Measurements from ENCODE around the gene CCT6A.
"Not testable (repeated sequence)": the region's sequence is repeated elsewhere in the genome, so short reads cannot be mapped to it uniquely, and the experiment has no call there.

CCT6A gene, protein sequence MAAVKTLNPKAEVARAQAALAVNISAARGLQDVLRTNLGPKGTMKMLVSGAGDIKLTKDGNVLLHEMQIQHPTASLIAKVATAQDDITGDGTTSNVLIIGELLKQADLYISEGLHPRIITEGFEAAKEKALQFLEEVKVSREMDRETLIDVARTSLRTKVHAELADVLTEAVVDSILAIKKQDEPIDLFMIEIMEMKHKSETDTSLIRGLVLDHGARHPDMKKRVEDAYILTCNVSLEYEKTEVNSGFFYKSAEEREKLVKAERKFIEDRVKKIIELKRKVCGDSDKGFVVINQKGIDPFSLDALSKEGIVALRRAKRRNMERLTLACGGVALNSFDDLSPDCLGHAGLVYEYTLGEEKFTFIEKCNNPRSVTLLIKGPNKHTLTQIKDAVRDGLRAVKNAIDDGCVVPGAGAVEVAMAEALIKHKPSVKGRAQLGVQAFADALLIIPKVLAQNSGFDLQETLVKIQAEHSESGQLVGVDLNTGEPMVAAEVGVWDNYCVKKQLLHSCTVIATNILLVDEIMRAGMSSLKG

DNA sequence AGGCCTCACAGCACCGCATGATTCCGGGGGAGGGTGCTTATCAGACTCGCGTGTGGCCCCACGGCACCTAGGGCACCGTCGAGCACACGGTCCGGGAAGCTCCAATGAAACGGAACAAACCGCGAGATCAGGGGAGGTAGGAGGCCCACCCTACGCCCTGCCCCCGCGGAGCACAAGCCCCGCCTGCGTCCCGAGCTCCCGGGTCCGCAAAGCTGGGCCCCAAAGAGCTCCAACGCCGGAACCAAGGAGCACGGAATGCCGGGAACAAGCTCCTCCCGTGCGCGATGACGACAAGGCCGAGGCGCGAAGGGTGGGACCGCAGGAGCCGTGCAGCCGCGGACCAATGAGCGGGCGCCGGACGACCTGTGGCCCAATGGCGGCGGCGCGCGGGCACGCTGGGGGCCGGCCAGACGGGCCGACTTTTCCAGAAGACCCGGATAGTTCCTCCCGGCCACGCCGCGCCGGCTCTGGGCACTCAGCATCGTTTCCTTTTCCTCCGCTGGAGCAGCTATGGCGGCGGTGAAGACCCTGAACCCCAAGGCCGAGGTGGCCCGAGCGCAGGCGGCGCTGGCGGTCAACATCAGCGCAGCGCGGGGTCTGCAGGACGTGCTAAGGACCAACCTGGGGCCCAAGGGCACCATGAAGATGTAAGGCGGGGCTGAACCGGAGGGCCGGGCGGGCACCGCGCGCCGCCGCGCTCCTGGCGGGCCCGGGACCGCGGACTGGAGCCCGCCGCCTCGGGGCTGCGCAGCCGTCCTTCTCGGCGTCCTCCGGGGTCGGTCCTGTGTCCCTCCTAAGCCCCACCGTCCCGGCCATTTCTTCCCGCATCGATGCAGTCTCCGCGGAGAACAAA, at the start of gene CCT6A, which contains the start of gene PSPH:
Gene CCT6A, plus strand, starts transcription at position 427 of the 853 bp plus-strand sequence. Its CDS starts 84 bp downstream, at position 511.
Gene PSPH, minus strand, starts transcription at position 106 of the 853 bp plus-strand sequence. CDS start 30,232 bp downstream, outside the sequence.
- H3K4me3 Mint-ChIP-seq: peak within 1 kb of the TSS; percentile 97
- H3K4me1 Mint-ChIP-seq (ENCODE audit: low read depth): peaks cover 6% of the 10 kb centered on the region
- no peaks in the 10 kb centered on the region for H3K27me3 Mint-ChIP-seq
- H3K36me3 Mint-ChIP-seq (ENCODE audit: low read depth): peaks cover 53% of the 10 kb centered on the region
- intact Hi-C loops (cut with micrococcal nuclease): loop anchor here (1.0 to 2.0 kb wide), 2 partner anchors 13 to 101 kb away; partner anchors contain the start of genes MRPS17 and SUMF2
- no peaks in the 10 kb centered on the region for H3K9me3 Mint-ChIP-seq
- peak within 1 kb of the TSS; percentile 94 for H3K27ac Mint-ChIP-seq

DNA sequence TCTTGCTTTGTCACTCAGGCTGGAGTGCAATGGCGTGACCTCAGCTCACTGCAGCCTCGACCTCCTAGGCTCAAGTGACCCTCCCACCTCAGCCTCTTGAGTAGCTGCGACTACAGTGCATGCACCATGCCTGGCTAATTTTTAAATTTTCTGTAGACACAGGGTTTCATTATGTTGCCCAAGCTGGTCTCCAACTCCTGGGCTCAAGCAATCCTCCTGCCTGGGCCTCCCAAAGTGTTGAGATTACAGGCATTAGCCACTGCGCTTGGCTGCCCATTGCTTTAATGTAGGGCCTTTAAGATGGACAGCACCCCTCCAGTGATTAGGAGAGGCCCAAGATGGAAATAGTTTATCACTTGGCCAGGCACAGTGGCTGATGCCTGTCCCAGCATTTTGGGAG, 47.8 kb upstream of the CCT6A start:
- Mint-ChIP-seq H3K27ac (peak overlapping the region; percentile 35), H3K4me1 (ENCODE audit: low read depth) (peaks cover 27% of the 10 kb centered on the region), H3K27me3 (no peaks in the 10 kb centered on the region), H3K4me3 (no peak overlapping the region), H3K9me3 (no peaks in the 10 kb centered on the region), H3K36me3 (ENCODE audit: low read depth) (peaks cover 36% of the 10 kb centered on the region)
- intact Hi-C loops (cut with micrococcal nuclease): loop anchor here (1.0 kb wide), 1 partner anchor 71 kb away; no protein-coding TSS in a partner anchor

DNA sequence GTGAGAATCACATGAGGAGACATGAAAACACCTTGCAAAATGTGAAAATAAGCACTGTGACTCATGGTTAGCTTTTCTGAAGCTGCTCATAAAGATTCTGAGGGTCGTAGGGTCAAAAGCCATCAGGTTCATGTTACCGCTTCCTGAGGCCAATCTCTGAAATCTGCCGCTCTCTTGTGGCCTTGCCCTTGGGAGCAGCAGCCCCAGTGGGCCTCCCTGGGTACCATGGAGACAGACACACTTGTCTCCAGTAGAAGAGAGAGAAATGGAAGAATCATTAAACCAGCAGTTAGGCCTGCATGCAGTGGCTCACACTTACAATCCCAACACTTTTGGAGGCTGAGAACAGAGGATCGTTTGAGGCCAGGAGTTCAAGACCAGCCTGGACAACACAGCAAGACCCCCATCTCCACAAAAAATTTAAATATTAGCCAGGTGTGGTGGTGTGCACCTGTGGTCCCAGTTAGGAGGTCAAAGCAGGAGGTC, 44.4 kb upstream of the CCT6A start:
- Mint-ChIP-seq H3K4me3 (no peak overlapping the region), H3K9me3 (no peaks in the 10 kb centered on the region), H3K36me3 (ENCODE audit: low read depth) (peaks cover 22% of the 10 kb centered on the region), H3K27ac (no peak overlapping the region), H3K4me1 (ENCODE audit: low read depth) (peaks cover 7% of the 10 kb centered on the region), H3K27me3 (no peaks in the 10 kb centered on the region)
- intact Hi-C loops (cut with micrococcal nuclease): no loop called here

DNA sequence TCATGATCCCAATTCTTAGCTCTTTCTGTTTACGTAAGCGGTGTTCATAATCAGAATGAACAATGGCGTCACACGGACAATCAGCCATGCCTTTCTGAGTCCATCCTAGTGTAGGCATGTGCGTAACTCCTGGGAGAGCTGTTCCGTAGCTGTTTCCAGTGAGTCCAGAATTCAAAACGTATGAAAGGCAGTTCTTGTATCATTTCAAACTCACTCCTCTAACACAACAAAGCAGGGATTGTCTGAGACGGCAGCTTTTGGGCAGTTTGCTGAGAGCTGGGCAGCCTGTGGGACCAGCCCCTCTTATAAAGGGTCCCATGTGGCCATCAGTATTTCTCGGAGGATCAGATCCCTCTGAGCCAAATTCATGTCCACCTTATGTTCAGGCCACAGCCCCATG, 43.7 kb upstream of the CCT6A start:
- intact Hi-C loops (cut with micrococcal nuclease): no loop called here
- Mint-ChIP-seq H3K9me3 (no peaks in the 10 kb centered on the region), H3K4me3 (no peak overlapping the region), H3K27ac (no peak overlapping the region), H3K27me3 (no peaks in the 10 kb centered on the region), H3K36me3 (ENCODE audit: low read depth) (peaks cover 21% of the 10 kb centered on the region), H3K4me1 (ENCODE audit: low read depth) (peaks cover 7% of the 10 kb centered on the region)

DNA sequence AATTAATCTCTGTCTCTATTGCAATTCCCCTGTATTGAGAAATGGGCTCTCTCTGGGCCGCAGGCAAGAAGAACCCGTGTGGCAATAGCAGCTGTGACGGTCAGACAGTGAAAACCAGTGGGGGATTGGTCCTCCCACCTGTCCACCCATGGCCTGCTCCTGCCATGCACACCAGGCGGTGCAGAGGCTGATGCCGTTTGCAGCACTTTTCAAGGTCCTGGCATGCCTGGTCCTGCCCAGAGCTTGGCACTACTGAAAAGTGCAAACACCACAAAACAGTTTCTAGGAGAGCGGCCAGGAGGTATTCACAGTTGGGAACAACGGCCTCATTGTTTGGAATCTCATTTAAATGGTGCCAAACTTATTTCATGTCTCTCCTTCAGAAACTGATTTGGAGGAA, 41.9 kb upstream of the CCT6A start:
- peaks cover 2% of the 10 kb centered on the region for H3K4me1 Mint-ChIP-seq (ENCODE audit: low read depth)
- H3K36me3 Mint-ChIP-seq (ENCODE audit: low read depth): peaks cover 38% of the 10 kb centered on the region
- H3K27me3 Mint-ChIP-seq: no peaks in the 10 kb centered on the region
- intact Hi-C loops (cut with micrococcal nuclease): no loop called here
- H3K27ac Mint-ChIP-seq: no peak overlapping the region
- no peaks in the 10 kb centered on the region for H3K9me3 Mint-ChIP-seq
- H3K4me3 Mint-ChIP-seq: no peak overlapping the region

DNA sequence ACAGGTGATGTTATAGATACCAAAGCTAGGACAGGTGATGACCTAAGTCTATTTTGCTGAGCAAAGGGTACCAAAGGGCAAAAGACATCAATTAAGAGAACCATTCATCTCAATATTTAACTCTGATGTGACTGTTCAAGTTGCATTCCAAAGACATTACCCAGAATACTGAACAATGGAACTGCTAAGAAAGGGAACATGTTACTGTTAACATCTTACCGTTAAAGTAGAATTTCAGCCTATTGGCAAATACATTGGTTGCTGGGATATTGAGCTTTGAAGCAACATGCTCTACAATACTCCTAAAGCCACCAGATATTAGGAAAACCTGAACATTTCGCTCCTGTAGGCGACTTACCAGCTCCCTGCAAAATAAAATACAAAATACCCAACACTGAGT, 34.5 kb upstream of the CCT6A start:
- H3K9me3 Mint-ChIP-seq; H3K27ac Mint-ChIP-seq; H3K4me1 Mint-ChIP-seq (ENCODE audit: low read depth); intact Hi-C loops (cut with micrococcal nuclease); H3K4me3 Mint-ChIP-seq; H3K27me3 Mint-ChIP-seq: not testable (repeated sequence)
- peaks cover 52% of the 10 kb centered on the region for H3K36me3 Mint-ChIP-seq (ENCODE audit: low read depth)

DNA sequence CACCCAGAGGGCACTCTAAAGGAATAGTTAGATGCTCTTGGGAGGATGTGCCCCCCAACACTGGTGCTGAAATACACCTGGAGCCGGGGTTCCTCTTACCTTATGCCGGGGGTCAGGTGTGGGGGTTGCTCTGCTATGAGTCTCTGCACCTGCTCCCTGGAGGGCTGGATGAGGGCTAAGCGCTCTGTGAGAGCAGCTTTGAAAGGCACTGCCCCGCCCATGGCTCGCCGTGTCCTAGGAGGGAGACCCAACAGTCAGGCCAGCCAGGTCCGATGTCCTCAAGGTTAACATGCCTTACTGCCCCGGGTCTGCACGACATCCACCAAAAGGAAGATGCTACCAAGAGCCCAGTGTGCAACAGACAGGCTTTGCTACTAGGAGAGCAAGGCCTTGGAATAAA, 32.1 kb upstream of the CCT6A start:
- H3K27ac Mint-ChIP-seq: no peak overlapping the region
- no peak overlapping the region for H3K4me3 Mint-ChIP-seq
- no peaks in the 10 kb centered on the region for H3K4me1 Mint-ChIP-seq (ENCODE audit: low read depth)
- intact Hi-C loops (cut with micrococcal nuclease): no loop called here
- peaks cover 42% of the 10 kb centered on the region for H3K36me3 Mint-ChIP-seq (ENCODE audit: low read depth)
- no peaks in the 10 kb centered on the region for H3K9me3 Mint-ChIP-seq
- H3K27me3 Mint-ChIP-seq: no peaks in the 10 kb centered on the region

DNA sequence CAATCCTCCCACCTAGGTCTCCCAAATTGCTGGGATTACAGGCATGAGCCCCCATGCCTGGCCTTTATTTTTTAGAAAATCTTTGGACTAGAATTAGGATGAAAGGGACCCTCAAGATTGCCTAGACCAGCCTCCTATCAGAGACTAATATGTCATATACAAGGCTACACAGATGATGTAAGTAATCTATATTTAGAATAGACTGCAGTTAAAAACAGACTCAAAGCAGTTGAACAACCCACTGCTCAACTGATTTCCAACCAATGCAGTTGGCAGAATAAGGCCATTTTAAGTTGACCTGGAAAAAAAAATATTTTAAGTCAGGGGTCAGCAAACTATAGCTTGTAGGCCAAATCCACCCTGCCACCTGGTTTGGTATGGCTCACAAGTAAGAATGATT, 28.1 kb upstream of the CCT6A start:
- H3K4me1 Mint-ChIP-seq (ENCODE audit: low read depth): no peaks in the 10 kb centered on the region
- no peak overlapping the region for H3K27ac Mint-ChIP-seq

DNA sequence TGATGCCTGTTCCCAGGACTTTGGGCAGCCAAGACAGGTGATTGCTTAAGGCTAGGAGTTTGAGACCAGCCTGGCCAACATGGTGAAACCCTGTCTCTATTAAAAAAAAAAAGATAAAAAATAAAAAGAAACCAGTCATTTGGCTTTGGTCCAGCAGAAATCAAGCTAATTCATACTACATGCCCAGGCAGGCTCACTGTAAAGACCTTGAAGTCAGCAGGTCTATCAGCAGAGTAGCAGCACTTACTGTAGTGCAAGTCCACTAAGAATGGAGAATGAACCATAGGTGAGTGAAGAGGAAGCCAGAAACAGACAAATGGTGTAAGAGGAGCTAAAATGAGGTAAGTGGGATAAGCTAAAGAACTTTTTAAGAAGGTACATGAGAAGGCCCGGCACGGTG, 25.0 kb upstream of the CCT6A start:
- H3K27ac Mint-ChIP-seq: no peak overlapping the region
- intact Hi-C loops (cut with micrococcal nuclease): no loop called here
- peaks cover 66% of the 10 kb centered on the region for H3K36me3 Mint-ChIP-seq (ENCODE audit: low read depth)
- H3K9me3 Mint-ChIP-seq: no peaks in the 10 kb centered on the region
- H3K4me1 Mint-ChIP-seq (ENCODE audit: low read depth): no peaks in the 10 kb centered on the region
- H3K27me3 Mint-ChIP-seq: no peaks in the 10 kb centered on the region
- H3K4me3 Mint-ChIP-seq: no peak overlapping the region

More for the DNA sequence above, 28.1 kb upstream of the CCT6A start:
- Mint-ChIP-seq H3K27me3 (no peaks in the 10 kb centered on the region), H3K9me3 (no peaks in the 10 kb centered on the region), H3K4me3 (no peak overlapping the region), H3K36me3 (ENCODE audit: low read depth) (peaks cover 61% of the 10 kb centered on the region)
- intact Hi-C loops (cut with micrococcal nuclease): no loop called here

DNA sequence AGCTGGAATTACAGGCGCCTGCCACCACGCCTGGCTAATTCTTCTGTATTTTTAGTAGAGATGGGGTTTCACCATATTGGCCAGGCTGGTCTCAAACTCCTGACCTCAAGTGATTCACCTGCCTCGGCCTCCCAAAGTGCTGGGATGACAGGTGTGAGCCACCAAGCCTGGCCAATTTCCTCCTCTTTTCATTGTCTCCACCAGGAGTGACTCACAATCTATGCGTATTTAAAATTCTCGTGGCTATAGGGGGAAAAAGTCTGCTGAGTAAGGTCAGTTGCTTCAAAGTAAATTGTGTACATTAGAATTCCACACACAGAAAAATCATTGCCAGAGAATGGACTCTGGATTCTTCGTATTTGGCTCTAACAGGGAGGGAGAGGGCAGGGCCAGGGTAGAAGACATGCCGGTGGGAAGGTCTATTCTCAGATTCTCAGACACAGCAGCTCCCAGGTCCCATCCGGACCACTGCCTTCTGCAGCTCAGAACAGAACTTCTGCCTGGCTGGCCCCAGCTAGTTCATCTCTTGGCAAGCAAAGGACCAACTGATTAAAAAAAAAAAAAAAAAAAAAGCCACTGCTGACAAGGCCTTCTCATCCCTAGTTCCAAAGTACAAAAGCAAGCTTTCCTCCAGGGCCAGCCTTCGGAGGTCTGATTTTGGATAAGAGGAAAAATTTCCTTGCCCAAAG, 22.5 kb upstream of the CCT6A start:
- Mint-ChIP-seq H3K9me3 (no peaks in the 10 kb centered on the region), H3K4me1 (ENCODE audit: low read depth) (peaks cover 12% of the 10 kb centered on the region), H3K36me3 (ENCODE audit: low read depth) (peaks cover 62% of the 10 kb centered on the region), H3K4me3 (no peak overlapping the region), H3K27me3 (no peaks in the 10 kb centered on the region), H3K27ac (no peak overlapping the region)
- intact Hi-C loops (cut with micrococcal nuclease): no loop called here

DNA sequence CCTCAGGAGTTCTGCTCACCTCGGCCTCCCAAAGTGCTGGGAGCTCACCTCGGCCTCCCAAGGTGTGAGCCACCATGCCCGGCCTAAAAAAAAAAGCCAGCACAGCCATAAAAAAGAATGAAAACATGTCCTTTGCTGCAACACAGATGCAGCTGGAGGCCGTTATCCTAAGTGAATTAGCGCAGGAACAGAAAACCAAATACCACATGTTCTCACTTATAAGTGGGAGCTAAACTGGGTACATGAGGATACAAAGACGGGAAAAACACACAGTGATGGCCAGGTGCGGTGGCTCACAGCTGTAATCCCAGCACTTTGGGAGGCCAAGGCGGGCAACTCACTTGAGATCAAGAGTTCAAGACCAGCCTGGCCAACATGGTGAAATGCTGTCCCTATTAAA, 21.2 kb upstream of the CCT6A start:
- Mint-ChIP-seq H3K27ac (no peak overlapping the region), H3K27me3 (no peaks in the 10 kb centered on the region), H3K4me3 (no peak overlapping the region), H3K36me3 (ENCODE audit: low read depth) (peaks cover 60% of the 10 kb centered on the region), H3K9me3 (no peaks in the 10 kb centered on the region), H3K4me1 (ENCODE audit: low read depth) (peaks cover 12% of the 10 kb centered on the region)
- intact Hi-C loops (cut with micrococcal nuclease): no loop called here

DNA sequence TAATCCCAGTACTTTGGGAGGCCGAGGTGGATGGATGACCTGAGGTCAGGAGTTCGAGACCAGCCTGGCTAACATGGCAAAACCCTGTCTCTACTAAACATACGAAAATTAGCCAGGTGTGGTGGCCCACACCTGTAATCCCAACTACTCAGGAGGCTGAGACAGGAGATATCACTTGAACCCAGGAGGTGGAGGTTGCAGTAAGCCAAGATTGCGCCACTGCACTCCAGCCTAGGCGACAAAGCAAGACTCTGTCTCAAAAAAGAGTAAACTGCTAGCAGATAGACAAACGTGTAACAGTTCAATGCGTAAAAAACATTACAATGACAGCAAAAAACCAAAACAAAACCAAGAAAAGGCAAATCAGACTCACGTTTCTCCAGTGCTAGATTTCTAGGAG, 20.0 kb upstream of the CCT6A start:
- H3K27me3 Mint-ChIP-seq; H3K9me3 Mint-ChIP-seq; intact Hi-C loops (cut with micrococcal nuclease); H3K4me3 Mint-ChIP-seq: not testable (repeated sequence)
- H3K4me1 Mint-ChIP-seq (ENCODE audit: low read depth): peaks cover 12% of the 10 kb centered on the region
- H3K36me3 Mint-ChIP-seq (ENCODE audit: low read depth): peaks cover 51% of the 10 kb centered on the region
- H3K27ac Mint-ChIP-seq: peak overlapping the region; percentile 31

DNA sequence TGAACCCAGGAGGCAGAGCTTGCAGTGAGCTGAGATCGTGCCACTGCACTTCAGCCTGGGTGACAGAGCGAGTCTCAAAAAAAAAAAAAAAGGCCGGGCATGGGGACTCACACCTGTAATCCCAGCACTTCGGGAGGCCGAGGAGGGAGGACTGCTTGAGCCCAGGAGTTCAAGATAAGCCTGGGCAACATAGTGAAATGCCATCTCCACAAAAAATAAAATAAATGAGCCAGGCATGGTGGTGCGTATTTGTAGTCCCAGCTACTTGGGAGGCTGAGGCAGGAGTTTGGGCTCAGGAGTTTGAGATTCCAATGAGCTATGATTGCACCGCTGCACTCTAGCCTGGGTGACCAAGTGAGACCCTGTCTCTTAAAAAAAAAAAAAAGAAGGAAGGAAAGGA, 19.0 kb upstream of the CCT6A start:
- intact Hi-C loops (cut with micrococcal nuclease); H3K9me3 Mint-ChIP-seq; H3K4me3 Mint-ChIP-seq: not testable (repeated sequence)

More for the DNA sequence above, 19.0 kb upstream of the CCT6A start:
- peaks cover 12% of the 10 kb centered on the region for H3K4me1 Mint-ChIP-seq (ENCODE audit: low read depth)
- H3K36me3 Mint-ChIP-seq (ENCODE audit: low read depth): peaks cover 41% of the 10 kb centered on the region
- H3K27ac Mint-ChIP-seq, H3K27me3 Mint-ChIP-seq: not testable (repeated sequence)

Data from dendritic cell treated with granulocyte-macrophage colony-stimulating factor and Interleukin-4, amounts not matched to agents 40 ng/mL and 50 ng/mL, for 4 days (primary cell).